Peyer's patch (tissue), 4 donors: Measurements from ENCODE around the gene TRIM34.

Source experiments
- POLR2A ChIP-seq, 2 donors: fragments of 450-650 bp; IDR thresholded peaks; one replicate each; pipeline ENCODE4 v1.5.1; 2017; ENCODE audit warnings: antibody characterized with exemption in 2 of 2, mild to moderate bottlenecking in 2 of 2, moderate library complexity in 2 of 2
- TF ChIP-seq, protein P1 (sequence below), 6 experiments: fragments of 450-650 bp in 4 of 6; fragments of 200-600 bp in 2 of 6; sonication (generic) in 1 of 6; IDR thresholded peaks; one replicate each; pipeline ENCODE4 v1.5.1; 2017 to 2019; ENCODE audit warnings: antibody characterized with exemption in 6 of 6, mild to moderate bottlenecking in 3 of 6, moderate library complexity in 1 of 6

DNA sequence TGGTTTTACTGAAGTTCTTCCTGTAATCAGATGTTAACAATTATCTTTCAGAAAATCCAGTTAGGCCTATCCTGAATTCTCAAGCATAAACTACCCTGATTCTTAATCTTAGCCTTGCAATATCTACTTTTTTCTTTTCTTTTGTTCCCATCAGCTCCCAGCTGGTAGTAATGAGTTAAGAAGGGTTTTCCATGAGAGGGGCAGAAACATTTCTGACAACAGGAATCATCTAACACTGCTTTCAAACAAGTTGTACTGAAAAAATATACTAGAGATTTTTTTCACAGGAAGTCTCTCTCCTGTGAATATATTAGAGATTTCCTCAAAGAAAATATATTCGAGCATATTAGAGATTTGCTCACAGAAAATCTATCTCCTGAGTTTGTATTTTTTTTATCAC, 31.7 kb upstream of the TRIM34 start:
- no peak for TF ChIP-seq POLR2A (IDR thresholded peaks at IDR 0.05)
- TF ChIP-seq, protein P1, sequence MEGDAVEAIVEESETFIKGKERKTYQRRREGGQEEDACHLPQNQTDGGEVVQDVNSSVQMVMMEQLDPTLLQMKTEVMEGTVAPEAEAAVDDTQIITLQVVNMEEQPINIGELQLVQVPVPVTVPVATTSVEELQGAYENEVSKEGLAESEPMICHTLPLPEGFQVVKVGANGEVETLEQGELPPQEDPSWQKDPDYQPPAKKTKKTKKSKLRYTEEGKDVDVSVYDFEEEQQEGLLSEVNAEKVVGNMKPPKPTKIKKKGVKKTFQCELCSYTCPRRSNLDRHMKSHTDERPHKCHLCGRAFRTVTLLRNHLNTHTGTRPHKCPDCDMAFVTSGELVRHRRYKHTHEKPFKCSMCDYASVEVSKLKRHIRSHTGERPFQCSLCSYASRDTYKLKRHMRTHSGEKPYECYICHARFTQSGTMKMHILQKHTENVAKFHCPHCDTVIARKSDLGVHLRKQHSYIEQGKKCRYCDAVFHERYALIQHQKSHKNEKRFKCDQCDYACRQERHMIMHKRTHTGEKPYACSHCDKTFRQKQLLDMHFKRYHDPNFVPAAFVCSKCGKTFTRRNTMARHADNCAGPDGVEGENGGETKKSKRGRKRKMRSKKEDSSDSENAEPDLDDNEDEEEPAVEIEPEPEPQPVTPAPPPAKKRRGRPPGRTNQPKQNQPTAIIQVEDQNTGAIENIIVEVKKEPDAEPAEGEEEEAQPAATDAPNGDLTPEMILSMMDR (IDR thresholded peaks at IDR 0.05) = no peak
